ENCODE data around the gene MYO1D.
A peak's percentile ranks its signal among the peaks of the same experiment; 100 is the strongest.
"Not testable (repeated sequence)": the region's sequence is repeated elsewhere in the genome, so short reads cannot be mapped to it uniquely, and the experiment has no call there.

The MYO1D gene

GRCh38 chr17:32876417-32877163 is at the start of gene MYO1D:
TSS of gene MYO1D (minus strand) at chr17:32877124. CDS start at chr17:32876872, 252 bp downstream.
- peak; percentile 47 for DNase-seq (ENCODE audit: low read depth)

DNA sequence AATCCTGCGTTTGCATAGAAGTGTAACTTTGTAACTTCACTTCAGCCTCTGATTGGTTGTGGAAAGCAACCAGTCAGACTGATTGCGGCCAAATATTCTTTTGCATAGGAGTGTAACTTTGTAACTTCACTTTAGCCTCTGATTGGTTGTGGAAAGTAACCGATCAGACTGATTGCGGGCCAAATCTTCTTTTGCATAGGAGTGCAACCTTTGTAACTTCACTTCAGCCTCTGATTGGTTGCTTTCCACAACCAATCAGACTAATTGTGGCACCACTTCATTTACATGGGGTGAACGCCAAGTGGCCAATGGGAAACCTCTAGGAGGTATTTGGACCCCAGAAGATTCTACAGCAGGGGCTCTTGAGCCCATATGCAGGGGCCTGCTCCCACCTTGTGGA is 49.3 kb upstream of the MYO1D start:
- no peak for DNase-seq (ENCODE audit: low read depth)

DNA sequence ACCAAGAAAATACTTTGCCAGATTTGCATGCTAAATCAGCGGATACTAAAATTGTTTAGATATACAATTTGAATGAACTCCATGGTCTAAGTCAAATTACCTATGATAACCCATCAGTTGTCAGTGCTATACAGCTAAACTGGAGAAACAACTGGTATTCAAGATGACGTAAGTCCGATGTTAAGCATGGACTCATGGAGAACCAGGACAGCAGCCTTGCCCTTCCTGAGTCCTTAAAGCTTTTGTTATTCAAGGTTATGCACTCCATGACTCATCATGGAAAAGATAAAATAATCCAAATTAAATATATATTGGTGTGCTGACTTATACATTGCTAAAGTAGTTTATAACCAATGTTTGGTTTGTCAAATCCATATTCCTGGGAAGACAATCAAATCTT is 47.0 kb upstream of the MYO1D start:
- not testable (repeated sequence) for DNase-seq (ENCODE audit: low read depth)

DNA sequence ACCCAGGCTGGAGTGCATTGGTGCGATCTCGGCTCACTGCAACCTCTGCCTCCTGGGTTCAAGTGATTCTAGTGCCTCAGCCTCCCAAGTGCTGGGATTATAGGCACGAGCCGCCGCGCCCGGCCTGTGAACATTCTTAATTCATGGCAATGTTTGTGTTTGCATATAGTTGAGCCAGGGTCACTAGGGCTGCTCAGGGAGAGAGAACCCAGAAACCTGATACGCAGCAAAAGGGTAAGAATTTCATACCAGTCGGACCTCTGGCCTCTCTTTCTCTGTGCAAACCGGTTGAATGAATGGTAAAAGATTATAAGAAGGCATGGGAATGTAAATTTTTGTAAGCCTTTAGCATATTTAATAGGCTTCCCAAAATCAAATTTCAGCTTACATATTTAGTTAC is 44.1 kb upstream of the MYO1D start:
- no peak for DNase-seq (ENCODE audit: low read depth)

GRCh38 chr17:32920293-32920692 is 43.4 kb upstream of the MYO1D start:
- DNase-seq (ENCODE audit: low read depth), result no peak

DNA sequence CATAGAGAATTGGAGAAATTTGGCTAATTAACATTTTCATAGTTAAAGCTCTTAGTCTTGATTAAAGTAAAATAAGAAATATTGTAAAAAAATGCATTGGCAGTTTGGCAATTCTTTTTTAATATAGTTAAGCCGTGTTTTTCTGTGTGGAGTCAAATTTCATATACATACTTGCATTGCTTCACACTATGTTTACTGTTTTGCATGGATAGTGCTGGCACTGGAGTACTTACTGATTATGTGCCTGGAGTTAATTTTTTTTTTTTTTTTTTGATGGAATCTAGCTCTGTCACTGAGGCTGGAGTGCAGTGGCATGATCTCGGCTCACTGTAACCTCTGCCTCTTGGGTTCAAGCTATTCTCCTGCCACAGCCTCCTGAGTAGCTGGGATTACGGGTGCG is 43.0 kb upstream of the MYO1D start:
- not testable (repeated sequence) for DNase-seq (ENCODE audit: low read depth)

- DNase-seq (ENCODE audit: low read depth), result no peak
Measured at GRCh38 chr17:32917842-32918241, 40.9 kb upstream of the MYO1D start.

GRCh38 chr17:32917081-32917480 is 40.2 kb upstream of the MYO1D start:
- DNase-seq (ENCODE audit: low read depth), result no peak

- DNase-seq (ENCODE audit: low read depth), result no peak
Measured at GRCh38 chr17:32916134-32916533, 39.2 kb upstream of the MYO1D start.

- DNase-seq (ENCODE audit: low read depth), result no peak
Measured at GRCh38 chr17:32915245-32915644, 38.3 kb upstream of the MYO1D start.

DNA sequence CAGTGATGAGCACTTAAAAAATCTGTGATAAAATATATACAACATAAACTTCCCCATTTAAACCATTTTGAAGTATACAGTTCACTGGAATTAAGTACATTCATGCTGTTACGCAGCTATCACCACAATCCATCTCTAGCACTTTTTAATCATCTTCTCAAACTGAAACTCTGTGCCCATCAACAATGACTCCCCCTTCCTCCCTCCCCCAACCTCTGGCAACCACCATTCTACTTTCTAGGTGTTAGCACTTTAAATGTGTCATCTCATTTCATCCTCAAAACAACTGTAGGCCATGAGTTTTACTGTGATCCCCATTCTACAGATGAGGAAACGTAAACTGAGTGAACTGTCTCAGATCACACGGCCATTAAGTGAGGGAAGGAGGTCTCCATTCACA is 37.3 kb upstream of the MYO1D start:
- no peak for DNase-seq (ENCODE audit: low read depth)

DNA sequence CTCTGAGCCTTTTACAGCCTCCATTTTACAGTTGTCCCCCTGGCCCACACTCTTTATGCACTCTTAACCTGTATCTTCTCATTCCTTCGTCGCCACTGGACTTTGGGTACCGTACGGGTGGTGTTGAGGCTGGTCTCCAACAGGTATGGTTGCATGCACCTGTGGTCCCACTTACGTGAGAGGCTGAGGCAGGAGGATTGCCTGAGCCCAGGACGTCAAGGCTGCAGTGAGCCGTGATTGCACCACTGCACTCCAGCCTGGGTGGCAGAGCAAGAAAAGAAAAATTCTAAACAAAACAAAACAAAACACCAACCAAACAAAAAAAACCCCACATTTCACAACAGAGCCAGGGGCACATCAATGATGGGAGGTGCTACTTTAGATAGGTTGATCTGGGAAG is 36.7 kb upstream of the MYO1D start:
- no peak for DNase-seq (ENCODE audit: low read depth)

DNA sequence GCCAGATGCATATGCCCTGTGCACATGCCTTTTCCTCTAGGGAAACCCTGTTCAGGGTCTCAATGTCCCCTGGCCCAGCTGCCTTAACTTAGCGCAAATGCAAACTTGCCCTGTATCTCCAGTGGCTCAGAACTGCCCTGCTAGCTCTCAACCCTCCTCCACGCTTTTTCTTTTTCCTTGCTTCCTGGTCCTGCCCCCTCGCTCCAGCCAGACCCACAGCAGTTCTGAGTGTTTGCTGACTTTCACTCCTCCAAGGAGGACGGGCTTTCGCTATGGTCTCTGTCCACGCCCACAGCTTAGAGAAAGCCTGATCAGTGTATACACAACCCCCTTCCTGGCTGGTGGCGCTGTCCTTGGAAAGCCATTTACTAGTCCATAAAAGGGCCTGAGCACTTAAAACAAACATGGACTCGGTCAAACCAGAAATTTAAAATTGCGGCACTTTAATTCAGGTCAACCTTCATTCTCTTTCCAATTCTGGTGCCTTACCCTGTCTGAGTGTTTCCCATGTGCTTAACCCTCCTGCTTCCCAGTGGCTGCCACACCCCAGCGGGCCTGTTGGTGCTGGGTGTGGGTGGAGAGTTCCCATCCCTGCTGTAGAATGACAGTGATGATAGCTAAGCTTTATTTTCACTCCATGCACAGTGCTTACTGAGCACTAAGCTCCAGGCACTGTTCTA is 35.4 kb upstream of the MYO1D start:
- no peak for DNase-seq (ENCODE audit: low read depth)

DNA sequence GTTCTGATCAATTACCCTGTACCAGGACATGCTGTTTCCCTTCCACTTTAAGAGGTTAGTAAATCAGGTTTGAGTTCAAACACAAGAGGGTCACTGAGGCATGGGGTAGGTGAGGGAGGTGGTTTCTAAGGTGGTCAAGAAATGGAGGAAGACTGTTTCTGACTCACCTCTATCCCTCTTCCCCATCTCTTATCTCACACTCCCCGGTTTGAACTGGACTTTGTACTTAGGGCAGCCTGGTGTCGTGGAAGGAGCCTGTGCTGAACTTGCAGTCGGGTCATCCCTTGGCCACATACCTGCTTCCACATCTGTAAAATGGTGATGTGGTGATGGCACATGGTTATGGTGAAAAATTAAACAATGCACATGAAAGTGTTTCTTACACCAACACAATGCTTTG is 33.8 kb upstream of the MYO1D start:
- no peak for DNase-seq (ENCODE audit: low read depth)

GRCh38 chr17:32909787-32910369 is 33.0 kb upstream of the MYO1D start:
- peak; percentile 10 for DNase-seq (ENCODE audit: low read depth)

- DNase-seq (ENCODE audit: low read depth), result no peak
Measured at GRCh38 chr17:32907583-32907982, 30.7 kb upstream of the MYO1D start.

DNA sequence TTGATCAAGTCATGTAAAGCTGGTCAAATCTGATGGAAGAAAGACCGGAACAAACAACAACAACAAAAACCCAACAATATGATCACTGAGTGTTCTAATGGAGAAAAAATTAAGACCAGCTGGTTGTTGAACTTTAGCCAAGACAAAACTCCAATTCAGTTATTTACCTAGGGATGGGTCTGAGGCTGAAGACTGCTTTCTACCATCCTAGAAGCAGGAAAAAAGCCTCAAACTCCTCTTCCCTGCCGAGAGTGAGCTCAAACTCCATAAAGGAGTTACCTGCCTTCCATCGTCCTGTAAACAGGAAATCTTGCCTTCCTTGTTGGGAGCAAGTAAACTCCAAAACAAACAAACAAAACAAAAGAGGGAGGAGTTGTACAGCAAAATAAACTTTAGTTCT is 28.0 kb upstream of the MYO1D start:
- no peak for DNase-seq (ENCODE audit: low read depth)

- DNase-seq (ENCODE audit: low read depth), result no peak
Measured at GRCh38 chr17:32903774-32904673, 27.1 kb upstream of the MYO1D start.

DNA sequence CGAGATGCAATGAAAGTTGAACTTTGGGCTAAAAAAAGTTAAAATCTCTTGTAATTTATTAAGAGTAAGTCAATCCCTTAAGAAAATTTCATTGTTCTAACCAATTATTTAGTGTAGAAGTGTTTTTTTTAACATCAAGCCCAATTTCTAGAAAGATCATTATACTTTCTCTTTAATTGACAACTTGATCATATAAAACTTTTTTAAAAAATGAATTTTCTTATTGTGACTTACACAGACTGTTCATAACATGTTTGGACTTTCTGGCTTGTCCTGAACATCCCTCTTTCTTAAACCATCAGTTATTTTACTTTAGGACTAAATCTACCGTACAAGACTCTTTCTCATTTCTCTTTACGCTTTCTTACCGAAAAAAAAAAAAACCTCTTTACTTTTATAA is 24.8 kb upstream of the MYO1D start:
- DNase-seq (ENCODE audit: low read depth), result no peak

DNA sequence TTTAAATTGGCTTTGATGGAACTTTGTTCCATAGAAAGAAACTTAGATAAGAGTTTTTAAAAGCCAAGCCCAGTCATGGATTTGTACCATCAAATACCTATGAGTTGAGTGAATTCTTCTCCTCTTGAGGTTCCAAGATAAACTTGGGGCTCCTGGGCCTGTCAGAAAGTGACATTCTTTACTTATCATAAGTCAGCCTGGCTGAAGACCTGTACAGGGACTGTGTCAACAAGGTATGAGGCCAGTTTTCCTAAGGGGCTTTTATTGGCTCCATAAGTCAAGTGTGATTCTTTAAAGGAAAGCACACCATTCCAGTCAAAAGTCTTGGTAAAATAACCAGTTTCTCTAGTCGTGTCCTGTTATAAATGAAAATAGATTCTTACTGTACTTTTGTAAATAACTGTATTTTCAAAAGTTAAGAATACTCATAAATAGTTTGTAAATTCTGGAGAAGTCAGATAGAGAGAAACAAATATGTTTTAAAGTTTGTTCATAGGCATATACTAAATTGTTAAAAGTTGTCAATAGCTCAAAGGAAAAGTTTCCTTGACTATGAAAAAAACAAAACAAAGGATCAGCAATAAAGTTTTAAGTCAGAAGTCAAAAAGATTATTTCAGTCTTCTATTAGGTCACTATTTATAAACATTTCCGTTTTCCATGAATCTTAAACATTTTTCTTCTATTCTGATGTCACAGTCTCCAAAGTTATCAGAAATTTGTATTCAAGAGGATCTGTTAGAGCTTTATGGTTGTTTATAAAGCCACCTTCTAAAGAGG is 22.5 kb upstream of the MYO1D start:
- DNase-seq (ENCODE audit: low read depth), result no peak

DNA sequence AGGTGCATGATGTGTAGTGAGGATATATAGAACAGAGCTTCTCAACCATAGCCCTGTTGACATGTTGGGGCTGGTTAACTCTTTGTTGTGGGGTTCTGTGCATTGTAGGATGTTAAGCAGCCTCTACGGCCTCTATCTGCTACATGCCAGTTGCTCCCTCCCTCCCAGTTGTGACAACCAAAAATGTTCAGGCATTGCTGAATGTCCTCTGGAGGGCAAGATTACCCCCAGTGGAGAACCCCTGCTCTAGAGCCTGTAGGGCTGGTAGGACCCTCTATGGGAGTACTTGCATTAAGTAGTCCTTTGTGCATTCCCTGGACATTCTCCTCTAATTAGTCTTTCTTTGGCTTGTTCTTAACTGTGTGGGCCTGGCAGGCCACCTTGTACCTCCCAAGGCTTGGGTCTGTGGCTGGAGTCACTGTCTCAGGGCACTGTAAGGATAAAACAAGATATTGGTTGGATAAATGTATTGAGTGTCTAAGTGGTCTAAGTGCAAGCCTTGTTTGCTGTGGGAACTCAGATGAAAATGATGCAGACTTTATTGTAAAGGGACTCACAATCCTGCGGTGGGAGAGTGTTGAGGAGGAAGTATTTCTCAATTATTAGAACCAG is 19.8 kb upstream of the MYO1D start:
- no peak for DNase-seq (ENCODE audit: low read depth)
